RWPE1 (cell line): ENCODE results near the gene GDAP1L1.
A peak's percentile ranks its signal among the peaks of the same experiment; 100 is the strongest.

ENCODE experiments used
- CTCF ChIA-PET: fragments of 350-600 bp; sonication (Branson Sonifier 250); formaldehyde crosslinking; extraction: SDS; loops from one replicate; lab custom pipeline; 2021; lab: Yijun Ruan, JAX
- POLR2A ChIA-PET: fragments of 400-600 bp; formaldehyde crosslinking; extraction: SDS; loops from one replicate; lab custom pipeline; 2020; ENCODE audit warnings: antibody characterized with exemption; ENCODE audit not compliant: low non-redundant PET; lab: Yijun Ruan, JAX
- DNase-seq: peaks from one replicate; pipeline ENCODE4 v3.0.0; 2012; ENCODE audit warnings: low spot score
- H3K27ac ChIP-seq: fragments of 450-650 bp; 2 replicates; pipeline ENCODE4 v1.5.1; 2017
- CTCF ChIP-seq: fragments of 450-650 bp; conservative IDR thresholded peaks from 2 replicates; pipeline ENCODE4 v1.5.1; 2017; ENCODE audit warnings: low read depth, mild to moderate bottlenecking

The GDAP1L1 gene

GRCh38 chr20:44245977-44246376, 1.1 kb upstream of the GDAP1L1 start:
- ChIA-PET CTCF (interaction anchor here (0.6 kb wide), 1 partner anchor 365 kb away, joined by 3 read pairs; no protein-coding TSS in a partner anchor), POLR2A (no interaction called here)
- DNase-seq, result no peak
- TF ChIP-seq CTCF, result no peak
- no peak overlapping the region for H3K27ac ChIP-seq

- no peak overlapping the region for H3K27ac ChIP-seq
Observed at GRCh38 chr20:44247586-44248409, 690 bp downstream of the GDAP1L1 start.

GRCh38 chr20:44248410-44248759, 1.3 kb downstream of the GDAP1L1 start:
- CTCF ChIA-PET, result no interaction called here
- POLR2A ChIA-PET, result no interaction called here
- TF ChIP-seq CTCF, result no peak

More at GRCh38 chr20:44247586-44248409, 690 bp downstream of the GDAP1L1 start:
- ChIA-PET CTCF (interaction anchor here (0.7 kb wide), 1 partner anchor 30 kb away, joined by 3 read pairs; no protein-coding TSS in a partner anchor), POLR2A (no interaction called here)
- DNase-seq, result peak; percentile 74
- no peak; the same call in 1 of the 2 replicates for TF ChIP-seq CTCF

GRCh38 chr20:44251284-44251683, 4.2 kb downstream of the GDAP1L1 start:
- TF ChIP-seq CTCF, result no peak
- no peak for DNase-seq
- no peak overlapping the region for H3K27ac ChIP-seq
- ChIA-PET POLR2A (no interaction called here), CTCF (interaction anchor here (0.8 to 1.0 kb wide), 2 partner anchors 27 to 134 kb away, joined by 3 to 5 read pairs; no protein-coding TSS in a partner anchor)

More at GRCh38 chr20:44248410-44248759, 1.3 kb downstream of the GDAP1L1 start:
- H3K27ac ChIP-seq, result no peak overlapping the region
- no peak for DNase-seq

GRCh38 chr20:44253528-44253927, 6.4 kb downstream of the GDAP1L1 start:
- DNase-seq, result no peak
- ChIA-PET POLR2A (no interaction called here), CTCF (interaction anchor here (0.9 kb wide), 1 partner anchor 17 kb away, joined by 4 read pairs; no protein-coding TSS in a partner anchor)
- TF ChIP-seq CTCF, result no peak
- no peak overlapping the region for H3K27ac ChIP-seq

- CTCF ChIA-PET, result interaction anchor here (0.9 kb wide), 1 partner anchor 17 kb away, joined by 4 read pairs; no protein-coding TSS in a partner anchor
- POLR2A ChIA-PET, result no interaction called here
- TF ChIP-seq CTCF, result no peak
- no peak overlapping the region for H3K27ac ChIP-seq
- no peak for DNase-seq
Observed at GRCh38 chr20:44254073-44254472, 7.0 kb downstream of the GDAP1L1 start.
